Caco-2 (cell line): ENCODE measurements around the gene USF1. TPM values are rescaled to one million over a fixed set of nuclear protein-coding genes. Genes with fewer than 3 reads are reported as not detected.
"Not testable (repeated sequence)": the region's sequence is repeated elsewhere in the genome, so short reads cannot be mapped to it uniquely, and the experiment has no call there.

Experiments used
- BruUV-seq: library from RNA; stranded (reverse); fragments of 400-500 nt; replicated peaks from 2 replicates; lab custom pipeline; 2021; lab: Mats Ljungman, UMichigan
- CTCF ChIA-PET: fragments of 300-600 bp; sonication (Branson Sonifier 250); formaldehyde crosslinking; loops from one replicate; lab custom pipeline; 2022; ENCODE audit warnings: antibody characterized with exemption; lab: Charles Lee
- POLR2A ChIA-PET: fragments of 300-600 bp; sonication (Branson Sonifier 250); formaldehyde crosslinking; loops from one replicate; lab custom pipeline; 2022; ENCODE audit warnings: antibody characterized with exemption; lab: Charles Lee
- DNase-seq, 2 experiments: peaks; one replicate each; pipeline versions ENCODE4 v3.0.0 to v3.0.0-alpha.2; 2020 to 2022
- H3K27me3 ChIP-seq: replicated peaks from 2 replicates; pipeline ENCODE4 v1.6.0; 2011; ENCODE audit warnings: low read length; ENCODE audit not compliant: control insufficient read depth, insufficient read depth
- H3K36me3 ChIP-seq: 2 replicates; pipeline ENCODE4 v1.5.1; 2011; ENCODE audit warnings: low read length; ENCODE audit not compliant: control insufficient read depth, insufficient read depth
- H3K4me1 ChIP-seq: fragments of 250-450 bp; sonication (Bioruptor Pico); 2 replicates; pipeline ENCODE4 v1.5.1; 2020; ENCODE audit warnings: mild to moderate bottlenecking
- H3K4me3 ChIP-seq: 2 replicates; pipeline ENCODE4 v1.5.1; 2011; ENCODE audit warnings: low read depth, mild to moderate bottlenecking, control low read depth, low read length
- H3K9me3 ChIP-seq: fragments of 250-450 bp; sonication (Bioruptor Pico); 2 replicates; pipeline ENCODE4 v1.5.1; 2020; ENCODE audit warnings: mild to moderate bottlenecking, moderate library complexity
- H3K27ac Mint-ChIP-seq: one replicate; pipeline ENCODE4 v1.8.0; 2022; ENCODE audit warnings: mixed read lengths; ENCODE audit not compliant: unreplicated experiment
- H3K27me3 Mint-ChIP-seq: one replicate; pipeline ENCODE4 v1.8.0; 2022; ENCODE audit warnings: mixed read lengths; ENCODE audit not compliant: insufficient read depth, unreplicated experiment
- H3K36me3 Mint-ChIP-seq: one replicate; pipeline ENCODE4 v1.8.0; 2022; ENCODE audit warnings: mild to moderate bottlenecking, mixed read lengths; ENCODE audit not compliant: insufficient read depth, unreplicated experiment
- H3K4me1 Mint-ChIP-seq: one replicate; pipeline ENCODE4 v1.8.0; 2022; ENCODE audit warnings: low read depth, mixed read lengths; ENCODE audit not compliant: unreplicated experiment
- H3K4me3 Mint-ChIP-seq: one replicate; pipeline ENCODE4 v1.8.0; 2022; ENCODE audit warnings: mild to moderate bottlenecking, moderate library complexity, mixed read lengths; ENCODE audit not compliant: unreplicated experiment
- H3K9me3 Mint-ChIP-seq: one replicate; pipeline ENCODE4 v1.8.0; 2022; ENCODE audit warnings: mixed read lengths; ENCODE audit not compliant: unreplicated experiment
- CTCF ChIP-seq, 2 experiments: fragments of 200-600 bp in 1 of 2; IDR thresholded peaks; 1 replicate in 1 of 2; 2 replicates in 1 of 2; pipeline versions ENCODE4 v1.5.1 to v1.8.0; 2011 to 2022; ENCODE audit warnings: antibody characterized with exemption in 1 of 2, control low read depth in 1 of 2, inconsistent platforms in 1 of 2, low read depth in 1 of 2, low read length in 1 of 2, mild to moderate bottlenecking in 1 of 2, moderate library complexity in 1 of 2; ENCODE audit not compliant: insufficient read depth in 1 of 2, severe bottlenecking in 1 of 2, unreplicated experiment in 1 of 2
- intact Hi-C: fragments of 100-400 bp; cut with micrococcal nuclease; formaldehyde crosslinking; loops from one replicate; pipeline ENCODE4 v1.10.0; 2022; ENCODE audit not compliant: unreplicated experiment
- total RNA-seq: library from RNA; stranded (reverse); gene quantifications from 2 replicates; pipeline ENCODE4 v1.2.3, GENCODE V29; 2022

USF1 gene
- total RNA-seq, 1 experiment from 2014 or later = 49.7 TPM

- DNase-seq = peak in 1 of 2 experiments; percentile 44
- Histone ChIP-seq H3K9me3 (no peaks in the 10 kb centered on the region), H3K4me1 (peaks cover 15% of the 10 kb centered on the region), H3K36me3 (peaks cover 3% of the 10 kb centered on the region), H3K4me3 (no peak overlapping the region), H3K27me3 (no peaks in the 10 kb centered on the region)
- ChIA-PET POLR2A (interaction anchor here (0.7 to 2.3 kb wide), 3 partner anchors 27 to 199 kb away, joined by 8 to 25 read pairs (median 9); partner anchors contain the start of gene F11R), CTCF (interaction anchor here (0.7 to 1.1 kb wide), 6 partner anchors 14 to 146 kb away, joined by 3 to 11 read pairs (median 8); no protein-coding TSS in a partner anchor)
- intact Hi-C loops = loop anchor here (1.0 kb wide), 1 partner anchor 78 kb away; no protein-coding TSS in a partner anchor
- Mint-ChIP-seq H3K4me1 (peaks cover 7% of the 10 kb centered on the region), H3K27ac (no peak overlapping the region), H3K4me3 (no peak overlapping the region), H3K36me3 (peaks cover 74% of the 10 kb centered on the region), H3K9me3 (no peaks in the 10 kb centered on the region), H3K27me3 (no peaks in the 10 kb centered on the region)
- no TSS peak for BruUV-seq
- TF ChIP-seq CTCF (IDR thresholded peaks at IDR 0.05; ENCODE audit: insufficient read depth in 1 of 2, low read depth in 1 of 2, low read length in 1 of 2, severe bottlenecking in 1 of 2, unreplicated experiment in 1 of 2) = peak; percentile 10 to 11
Observed at GRCh38 chr1:160993544-160994193, 52.1 kb downstream of the USF1 start.

GRCh38 chr1:160992036-160992435, 53.7 kb downstream of the USF1 start:
- intact Hi-C loops, H3K4me1 ChIP-seq, H3K36me3 ChIP-seq, H3K9me3 Mint-ChIP-seq, H3K9me3 ChIP-seq, BruUV-seq, H3K27me3 ChIP-seq, H3K4me3 Mint-ChIP-seq, H3K27ac Mint-ChIP-seq, DNase-seq, H3K4me3 ChIP-seq, H3K27me3 Mint-ChIP-seq, H3K4me1 Mint-ChIP-seq: not testable (repeated sequence)
- H3K36me3 Mint-ChIP-seq = peaks cover 57% of the 10 kb centered on the region
- ChIA-PET CTCF (interaction anchor here (0.6 kb wide), 2 partner anchors 77 to 214 kb away, joined by 3 read pairs; no protein-coding TSS in a partner anchor), POLR2A (interaction anchor here (0.6 kb wide), 1 partner anchor 33 kb away, joined by 3 read pairs; no protein-coding TSS in a partner anchor)

Other genes with a start within 250 kb of the USF1 start
- gene LY9, start 249.8 kb downstream of the USF1 start, total RNA-seq = not detected in 2 replicates
- 0.11 TPM in 1 of 2 replicates, not detected in the other for gene CD244, start 183.1 kb downstream of the USF1 start, total RNA-seq
- 0.37 TPM in 1 of 2 replicates, not detected in the other for gene ITLN1, start 160.8 kb downstream of the USF1 start, total RNA-seq
- 0.93 and 1.3 TPM in 2 replicates for gene ITLN2, start 91.2 kb downstream of the USF1 start, total RNA-seq
- gene F11R, start 24.8 kb downstream of the USF1 start, total RNA-seq = 182 and 196 TPM in 2 replicates
- 24.8 and 26.8 TPM in 2 replicates for gene TSTD1, start 7.0 kb downstream of the USF1 start, total RNA-seq
- not detected in 2 replicates for gene ARHGAP30, start 23.9 kb upstream of the USF1 start, total RNA-seq
- 0.20 and 0.74 TPM in 2 replicates for gene NECTIN4, start 43.6 kb upstream of the USF1 start, total RNA-seq
- gene KLHDC9, start 52.4 kb upstream of the USF1 start, total RNA-seq = 2.0 and 2.2 TPM in 2 replicates
- 80.0 and 88.0 TPM in 2 replicates for gene PFDN2, start 72.1 kb upstream of the USF1 start, total RNA-seq
- gene NIT1, start 72.1 kb upstream of the USF1 start, total RNA-seq = 41.8 and 42.1 TPM in 2 replicates
- gene DEDD, start 86.7 kb upstream of the USF1 start, total RNA-seq = 33.8 and 37.0 TPM in 2 replicates
- gene UFC1, start 108.0 kb upstream of the USF1 start, total RNA-seq = 98.2 and 105 TPM in 2 replicates
- 38.2 and 39.8 TPM in 2 replicates for gene USP21, start 113.5 kb upstream of the USF1 start, total RNA-seq
- gene PPOX, start 120.4 kb upstream of the USF1 start, total RNA-seq = 25.0 and 25.4 TPM in 2 replicates
- 39.6 and 48.1 TPM in 2 replicates for gene B4GALT3, start 131.5 kb upstream of the USF1 start, total RNA-seq
- 0.23 and 0.32 TPM in 2 replicates for gene ADAMTS4, start 153.1 kb upstream of the USF1 start, total RNA-seq
- 110 and 115 TPM in 2 replicates for gene NDUFS2, start 156.4 kb upstream of the USF1 start, total RNA-seq
- gene FCER1G, start 169.3 kb upstream of the USF1 start, total RNA-seq = 1.5 and 2.6 TPM in 2 replicates
- 711 and 784 TPM in 2 replicates for gene APOA2, start 177.7 kb upstream of the USF1 start, total RNA-seq
- 23.1 and 24.0 TPM in 2 replicates for gene TOMM40L, start 180.1 kb upstream of the USF1 start, total RNA-seq
- not detected in 2 replicates for gene NR1I3, start 192.2 kb upstream of the USF1 start, total RNA-seq
- gene PCP4L1, start 212.8 kb upstream of the USF1 start, total RNA-seq = 2.5 and 3.3 TPM in 2 replicates